ENCODE results near the gene KCNH2.
"Not testable (repeated sequence)": the region's sequence is repeated elsewhere in the genome, so short reads cannot be mapped to it uniquely, and the experiment has no call there.

The KCNH2 gene

GRCh38 chr7:150927956-150928344, 50.2 kb downstream of the KCNH2 start:
- DNase-seq = peak; percentile 29

GRCh38 chr7:150927157-150927955, 50.8 kb downstream of the KCNH2 start:
- DNase-seq = no peak

DNA sequence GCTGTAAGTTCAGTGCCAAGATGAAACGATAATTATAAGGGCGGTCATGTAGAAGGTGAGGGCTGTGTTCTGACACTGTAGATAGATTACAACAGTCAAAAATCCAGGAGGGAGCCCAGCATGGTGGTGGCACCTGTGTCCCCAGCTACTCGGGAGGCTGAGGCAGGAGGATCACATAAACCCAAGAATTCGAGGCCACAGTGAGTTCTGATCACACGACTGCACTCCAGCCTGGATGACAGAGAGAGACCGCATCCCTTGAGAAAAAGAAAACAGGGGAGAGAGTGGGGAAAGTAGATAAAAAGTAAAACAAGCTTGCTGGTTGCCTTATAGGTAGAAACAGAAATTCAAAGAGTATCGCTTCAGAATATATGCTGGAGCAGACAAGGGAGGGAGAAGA, 52.1 kb downstream of the KCNH2 start:
- DNase-seq = no peak

DNA sequence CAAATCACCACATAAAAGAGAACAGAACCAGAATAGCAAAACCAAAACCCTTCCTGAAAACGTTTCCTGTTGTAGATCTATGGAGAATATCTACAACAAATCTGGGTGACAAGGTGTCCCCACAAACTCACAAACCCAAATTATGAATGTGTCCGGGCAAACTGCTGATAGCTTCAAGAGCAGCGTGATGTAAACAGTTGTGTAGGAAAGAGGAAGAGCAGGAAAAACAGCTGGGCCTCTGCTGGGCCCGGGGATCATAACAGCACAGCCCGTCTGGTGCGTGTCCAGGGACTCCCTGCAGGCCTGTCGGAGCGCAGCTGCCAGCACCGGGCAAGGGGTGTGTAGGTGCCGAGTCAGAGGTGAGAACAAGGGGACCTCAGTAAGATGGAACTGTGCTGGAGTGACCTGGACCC, 53.7 kb downstream of the KCNH2 start:
- DNase-seq = no peak

DNA sequence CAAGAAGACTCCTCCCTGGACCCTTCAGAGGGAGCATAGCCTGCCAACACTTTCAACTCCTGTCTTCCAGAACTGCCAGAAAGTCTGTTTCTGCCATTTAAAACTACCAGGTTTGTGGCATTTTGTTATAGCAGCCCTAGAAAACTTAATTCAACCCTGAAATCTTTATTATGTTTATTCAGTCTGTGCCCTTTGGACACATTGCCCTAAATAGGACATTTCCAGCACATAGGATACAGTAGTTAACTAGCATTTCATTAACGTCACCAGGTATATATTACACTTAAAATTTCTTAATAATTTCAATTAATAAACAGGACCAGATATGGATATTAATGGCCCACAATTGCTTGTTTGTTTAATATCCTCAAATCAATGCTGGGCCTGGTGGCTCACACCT, 54.3 kb downstream of the KCNH2 start:
- DNase-seq = no peak

DNA sequence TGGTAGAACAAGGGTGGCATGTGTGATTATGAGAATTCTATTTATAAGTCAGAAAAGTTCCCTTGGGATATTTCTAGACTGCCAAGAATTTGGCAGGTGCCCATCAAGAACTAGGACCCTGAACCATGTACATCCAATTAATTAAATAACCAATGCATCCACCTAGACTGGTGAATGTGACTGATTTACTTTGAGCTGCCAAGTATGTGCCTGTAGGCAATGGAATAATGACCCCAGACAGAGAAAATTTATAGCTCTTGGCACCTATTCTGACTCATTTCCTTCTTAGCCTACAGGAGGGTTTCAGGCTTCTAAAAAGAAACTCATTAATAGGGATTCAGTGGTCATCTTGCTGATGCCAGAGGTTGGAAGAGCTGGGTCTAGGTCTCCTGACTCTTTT, 54.9 kb downstream of the KCNH2 start:
- DNase-seq = no peak

DNA sequence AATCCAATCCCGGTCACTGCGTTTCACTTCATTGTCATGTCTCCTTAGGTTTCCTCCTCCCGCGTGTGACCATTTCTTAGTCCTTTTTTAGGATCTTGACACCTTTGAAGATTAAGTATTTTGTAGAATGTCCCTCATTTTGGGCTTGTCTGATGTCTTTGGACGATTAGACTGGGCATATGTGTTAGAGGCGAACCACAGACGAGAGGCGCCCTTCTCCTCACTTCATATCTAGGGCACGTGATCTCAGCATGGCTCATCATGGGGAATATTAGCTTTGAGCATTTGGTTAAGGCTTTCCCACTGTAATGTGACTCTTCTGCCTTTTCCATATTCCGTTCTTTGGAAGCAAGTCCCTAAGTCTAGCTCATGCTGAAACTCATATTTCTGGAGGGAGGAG, 59.0 kb downstream of the KCNH2 start:
- DNase-seq = no peak

GRCh38 chr7:150918378-150918777, 59.7 kb downstream of the KCNH2 start:
- no peak for DNase-seq

GRCh38 chr7:150917969-150918368, 60.2 kb downstream of the KCNH2 start:
- DNase-seq = no peak

- no peak for DNase-seq
Observed at GRCh38 chr7:150916670-150917069, 61.5 kb downstream of the KCNH2 start.

- no peak for DNase-seq
Observed at GRCh38 chr7:150914966-150915365, 63.2 kb downstream of the KCNH2 start.

GRCh38 chr7:150914196-150914595, 63.9 kb downstream of the KCNH2 start:
- DNase-seq = no peak

- DNase-seq = no peak
Observed at GRCh38 chr7:150912427-150912826, 65.7 kb downstream of the KCNH2 start.

DNA sequence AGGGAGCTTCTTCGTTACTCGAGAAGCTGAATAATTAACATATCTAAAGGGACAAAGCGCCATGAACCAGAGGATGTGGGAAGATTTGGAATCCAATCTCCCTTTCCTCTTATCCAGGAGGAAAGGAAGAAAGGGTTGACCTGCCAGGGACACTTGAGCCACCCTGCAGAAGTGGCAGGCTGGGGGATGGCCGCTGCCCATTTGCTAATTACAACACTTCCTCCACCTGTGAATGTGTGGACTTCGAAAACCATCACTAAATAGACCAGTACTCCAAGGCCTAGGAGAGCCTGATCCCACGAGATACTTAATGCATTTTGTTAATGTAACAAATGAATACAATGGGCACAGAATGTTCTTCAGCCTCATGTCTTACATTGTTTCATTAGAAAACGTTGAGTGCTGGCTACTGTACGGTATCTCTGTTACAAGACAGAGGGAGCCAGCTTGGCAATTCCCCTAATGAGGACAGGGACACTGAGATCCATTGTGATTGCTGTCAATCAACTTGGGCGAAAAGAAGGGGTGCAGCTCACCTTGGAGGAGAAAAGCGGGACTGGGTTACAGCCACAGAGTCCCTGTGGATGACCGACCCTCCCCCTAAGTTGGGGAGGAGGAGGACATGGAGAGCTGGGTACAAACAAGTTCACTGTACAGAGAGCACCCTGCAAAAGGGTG, 66.4 kb downstream of the KCNH2 start:
- DNase-seq = no peak

DNA sequence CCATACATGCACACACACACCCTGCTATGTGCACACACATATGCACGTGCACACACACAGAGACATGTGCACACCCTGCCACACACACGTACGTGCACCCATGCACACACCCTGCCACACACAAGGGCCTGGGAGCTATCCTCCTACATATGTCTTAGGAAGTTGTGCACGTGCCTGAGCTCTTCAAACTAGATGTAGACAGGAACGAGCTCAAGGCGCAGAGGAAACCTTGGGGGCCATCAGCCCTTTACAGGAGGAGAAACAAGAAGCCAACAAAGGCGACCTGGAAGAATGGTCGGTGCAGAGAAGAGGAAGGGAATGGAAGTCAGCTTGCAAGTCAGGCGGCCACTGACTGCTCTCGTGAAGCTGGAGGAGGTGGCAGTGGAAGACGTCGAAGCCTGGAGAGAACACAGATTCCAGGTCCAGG, 67.1 kb downstream of the KCNH2 start:
- DNase-seq = no peak

- not testable (repeated sequence) for DNase-seq
Observed at GRCh38 chr7:150910305-150910995, 67.7 kb downstream of the KCNH2 start.

GRCh38 chr7:150909200-150909995, 68.7 kb downstream of the KCNH2 start:
- peak; percentile 21 for DNase-seq

GRCh38 chr7:150908173-150908572, 69.9 kb downstream of the KCNH2 start:
- DNase-seq = no peak

- no peak for DNase-seq
Observed at GRCh38 chr7:150904011-150904909, 73.9 kb downstream of the KCNH2 start.

DNA sequence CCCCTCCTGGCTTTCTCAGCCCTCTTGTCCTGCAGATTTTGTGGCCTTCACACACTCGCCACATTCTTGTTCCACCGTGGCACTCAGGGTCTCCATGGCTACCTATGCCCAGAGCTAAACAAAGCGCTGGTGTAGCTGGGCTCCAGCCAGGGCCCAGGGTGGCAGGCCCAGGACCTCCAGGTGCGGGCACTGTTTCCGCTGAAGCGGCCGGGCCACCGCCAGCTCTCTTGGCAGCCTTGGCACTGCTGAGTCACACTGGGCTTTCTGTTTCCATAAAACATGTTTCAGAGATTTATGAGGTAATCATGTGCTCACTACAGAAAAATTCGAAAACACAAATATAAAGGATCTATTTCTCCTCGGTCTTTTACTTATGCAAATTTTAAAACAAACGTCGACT, 74.5 kb downstream of the KCNH2 start:
- DNase-seq = peak; percentile 34

DNA sequence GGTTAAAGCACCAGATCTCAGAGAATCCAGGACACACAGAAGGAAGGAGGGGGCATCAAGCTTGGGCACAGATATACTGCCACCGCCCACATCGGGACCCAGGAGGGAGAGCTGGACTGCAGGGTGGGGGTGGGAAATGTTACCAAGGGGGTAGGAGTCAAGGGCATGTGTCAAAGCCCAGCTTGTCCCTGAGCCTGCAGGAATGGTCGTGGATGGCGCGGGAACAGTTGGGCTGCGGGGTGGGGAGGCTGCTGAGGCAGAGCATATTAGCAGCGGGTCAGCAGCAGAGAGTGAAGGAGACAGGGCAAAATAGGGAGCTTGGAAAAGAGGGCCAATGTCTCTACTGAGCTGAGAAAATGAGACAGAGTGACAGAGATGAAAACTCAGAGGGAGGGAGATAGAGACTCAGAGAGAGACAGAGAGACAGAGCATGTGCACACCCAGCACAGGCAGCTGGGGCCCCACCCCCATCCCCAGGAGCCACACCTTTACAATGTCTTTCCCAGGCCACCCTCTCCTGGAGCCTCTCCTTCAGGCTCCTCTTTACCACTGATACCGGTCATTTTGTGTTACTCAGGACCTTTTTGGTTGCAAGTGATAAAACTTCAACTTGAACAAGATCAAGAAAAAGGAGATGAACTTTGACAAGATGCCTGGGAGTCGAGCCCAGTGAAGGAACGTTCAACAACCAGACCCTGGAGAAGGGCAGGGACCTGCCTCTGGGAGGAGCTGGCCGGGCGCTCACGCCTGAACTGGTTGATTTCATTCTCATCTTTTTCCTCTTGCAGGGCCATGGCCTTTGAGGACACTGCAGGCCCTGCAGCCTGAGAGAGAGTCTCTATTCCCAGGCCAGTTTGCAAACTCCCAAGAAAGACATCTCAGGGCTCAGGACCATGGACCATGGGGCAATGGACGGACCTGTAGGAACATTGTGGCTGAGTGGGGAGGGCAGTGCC, 75.8 kb downstream of the KCNH2 start:
- DNase-seq = no peak
